ENCODE results near the gene STX4. TPM values are rescaled to one million over a fixed set of nuclear protein-coding genes. Genes with fewer than 3 reads are reported as not detected.

The STX4 gene
- total RNA-seq, 2 donors from 2014 or later: 17.1 to 23.8 TPM

DNA sequence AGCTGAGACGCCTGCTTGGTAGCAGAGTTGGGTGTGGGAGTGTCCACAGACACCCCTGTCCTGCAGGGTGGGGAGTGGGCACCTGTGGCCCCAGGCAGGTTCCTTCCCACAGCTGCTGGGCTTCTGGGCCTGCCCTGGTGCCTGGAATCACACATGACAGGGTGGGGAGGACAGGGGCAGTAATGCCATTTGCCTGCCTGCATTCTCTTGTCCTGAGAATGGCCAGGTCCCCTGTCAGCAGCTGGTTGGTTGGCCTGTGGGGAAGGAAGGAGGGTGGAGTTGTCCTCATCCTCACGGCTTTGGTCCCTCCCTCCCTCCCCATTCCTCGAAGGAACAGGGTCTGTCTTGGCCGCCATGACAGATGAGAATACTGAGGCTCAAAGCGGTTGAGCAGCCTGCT lies 50.2 kb downstream of the STX4 start:
- no peak for DNase-seq (ENCODE audit: low spot score)
- H3K4me3 ChIP-seq: no peak overlapping the region
- peaks cover 0 to 7% of the 10 kb centered on the region in 2 donors for H3K4me1 ChIP-seq
- H3K36me3 ChIP-seq: peaks cover 52% of the 10 kb centered on the region
- no peaks in the 10 kb centered on the region for H3K9me3 ChIP-seq
- H3K27ac ChIP-seq: no peak overlapping the region
- TF ChIP-seq CTCF (IDR thresholded peaks at IDR 0.05): no peak
- H3K27me3 ChIP-seq: no peaks in the 10 kb centered on the region

- Histone ChIP-seq H3K27ac (no peak overlapping the region), H3K36me3 (peaks cover 48% of the 10 kb centered on the region), H3K9me3 (no peaks in the 10 kb centered on the region), H3K27me3 (no peaks in the 10 kb centered on the region), H3K4me3 (no peak overlapping the region), H3K4me1 (peaks cover 0 to 7% of the 10 kb centered on the region in 2 donors)
- TF ChIP-seq CTCF (IDR thresholded peaks at IDR 0.05): no peak
- no peak for DNase-seq (ENCODE audit: low spot score)
Measured at GRCh38 chr16:31083981-31084380, 50.6 kb downstream of the STX4 start.

- Histone ChIP-seq H3K4me1 (peaks cover 0 to 7% of the 10 kb centered on the region in 2 donors), H3K36me3 (peaks cover 45% of the 10 kb centered on the region), H3K27me3 (no peaks in the 10 kb centered on the region), H3K27ac (no peak overlapping the region), H3K4me3 (no peak overlapping the region), H3K9me3 (no peaks in the 10 kb centered on the region)
- TF ChIP-seq CTCF (IDR thresholded peaks at IDR 0.05): no peak
- no peak for DNase-seq (ENCODE audit: low spot score)
Measured at GRCh38 chr16:31084584-31085302, 51.4 kb downstream of the STX4 start.

DNA sequence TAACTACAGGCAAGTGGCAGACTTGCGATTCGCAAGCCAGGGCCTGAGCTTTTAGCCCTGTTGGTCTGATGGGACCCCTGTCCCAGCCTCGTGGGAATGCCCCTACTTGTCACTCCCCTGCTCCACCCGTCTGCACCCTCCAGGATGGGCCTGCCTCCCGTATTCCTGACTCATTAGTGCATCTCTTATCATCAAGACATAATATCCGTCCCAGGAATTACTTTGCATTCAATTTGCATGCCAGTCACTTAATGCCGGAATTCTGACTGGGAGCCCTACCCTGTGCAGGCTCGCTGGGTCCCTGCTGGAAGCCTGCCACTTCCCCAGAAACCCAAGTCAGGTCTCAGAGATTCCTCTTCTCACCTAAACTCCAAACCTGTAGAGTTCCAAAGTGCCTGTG lies 52.1 kb downstream of the STX4 start:
- no peaks in the 10 kb centered on the region for H3K27me3 ChIP-seq
- H3K36me3 ChIP-seq: peaks cover 38% of the 10 kb centered on the region
- H3K9me3 ChIP-seq: no peaks in the 10 kb centered on the region
- no peak for TF ChIP-seq CTCF (IDR thresholded peaks at IDR 0.05)
- H3K27ac ChIP-seq: no peak overlapping the region
- H3K4me1 ChIP-seq: peaks cover 0 to 7% of the 10 kb centered on the region in 2 donors
- no peak for DNase-seq (ENCODE audit: low spot score)
- no peak overlapping the region for H3K4me3 ChIP-seq

DNA sequence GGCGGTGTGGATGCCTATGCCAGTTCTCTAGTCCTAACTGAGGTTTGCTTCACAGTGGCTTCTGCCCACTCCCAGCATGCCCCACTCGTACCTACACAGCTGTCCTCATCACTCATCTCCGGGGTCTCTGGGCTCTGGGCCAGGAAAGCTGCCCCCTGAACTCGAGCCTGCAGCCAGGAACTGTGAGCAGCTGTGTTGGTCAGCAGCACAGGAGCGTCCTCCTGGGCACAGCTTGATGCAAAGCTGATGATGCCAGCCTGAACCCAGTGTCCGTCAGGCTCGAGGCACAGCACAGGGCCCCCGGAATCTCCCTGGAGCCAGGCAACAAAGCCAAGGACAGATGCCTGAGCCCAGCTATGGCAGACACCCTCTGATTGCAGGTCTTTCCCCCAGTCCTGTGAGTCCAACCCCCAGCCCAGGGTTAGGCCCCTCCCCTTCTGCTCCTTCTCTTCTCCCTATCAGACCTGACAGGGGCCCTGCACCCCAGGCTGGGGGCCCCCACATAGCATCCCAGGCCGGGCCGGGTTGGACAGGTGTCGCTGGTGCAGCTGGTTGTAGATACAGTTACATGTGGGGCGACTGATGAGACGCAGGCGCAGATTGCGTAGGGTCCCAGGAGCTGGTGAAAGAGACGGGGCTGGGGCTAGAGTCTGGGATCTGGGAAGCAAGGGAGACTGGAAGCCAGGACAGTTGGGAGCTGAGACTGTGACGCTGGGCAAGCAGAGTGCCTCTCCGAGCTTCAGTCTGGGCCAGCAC lies 52.7 kb downstream of the STX4 start:
- no peak for DNase-seq (ENCODE audit: low spot score)
- no peaks in the 10 kb centered on the region for H3K9me3 ChIP-seq
- no peak overlapping the region for H3K27ac ChIP-seq
- no peak for TF ChIP-seq CTCF (IDR thresholded peaks at IDR 0.05)
- H3K4me1 ChIP-seq: peaks cover 0 to 7% of the 10 kb centered on the region in 2 donors
- H3K4me3 ChIP-seq: no peak overlapping the region
- no peaks in the 10 kb centered on the region for H3K27me3 ChIP-seq
- H3K36me3 ChIP-seq: peaks cover 38% of the 10 kb centered on the region

All from right atrium auricular region (tissue), 2 donors.